ENCODE results near the gene PTPRH. TPM values are rescaled to one million over a fixed set of nuclear protein-coding genes. Genes with fewer than 3 reads are reported as not detected.
A peak's percentile ranks its signal among the peaks of the same experiment; 100 is the strongest.

Gene PTPRH
- total RNA-seq, 1 donor from 2014 or later = 4.4 TPM

GRCh38 chr19:55189403-55189835 is 19.9 kb downstream of the PTPRH start:
- peak overlapping the region; percentile 63 for H3K27ac ChIP-seq
- no peak overlapping the region for H3K4me3 ChIP-seq
- TF ChIP-seq CTCF (IDR thresholded peaks at IDR 0.05) = no peak
- peak; percentile 65 to 87 for TF ChIP-seq POLR2AphosphoS5 (IDR thresholded peaks at IDR 0.05; ENCODE audit: insufficient read depth in 1 of 2, low read depth in 1 of 2)
- intact Hi-C loops (cut with DNase I) = no loop called here
- H3K9me3 ChIP-seq = no peaks in the 10 kb centered on the region
- H3K4me1 ChIP-seq = no peaks in the 10 kb centered on the region
- H3K36me3 ChIP-seq = no peaks in the 10 kb centered on the region
- DNase-seq (ENCODE audit: extremely low spot score in 2 of 2) = peak in 1 of 2 donors; percentile 93
- H3K27me3 ChIP-seq = no peaks in the 10 kb centered on the region

GRCh38 chr19:55188625-55189024 is 20.7 kb downstream of the PTPRH start:
- peak overlapping the region; percentile 63 for H3K27ac ChIP-seq
- no peaks in the 10 kb centered on the region for H3K4me1 ChIP-seq
- no peaks in the 10 kb centered on the region for H3K9me3 ChIP-seq
- intact Hi-C loops (cut with DNase I) = no loop called here
- no peak for DNase-seq (ENCODE audit: extremely low spot score in 2 of 2)
- TF ChIP-seq CTCF (IDR thresholded peaks at IDR 0.05) (no peak), POLR2A (IDR thresholded peaks at IDR 0.05) (no peak), POLR2AphosphoS5 (IDR thresholded peaks at IDR 0.05; ENCODE audit: insufficient read depth in 1 of 2, low read depth in 1 of 2) (no peak)
- no peak overlapping the region for H3K4me3 ChIP-seq
- H3K36me3 ChIP-seq = no peaks in the 10 kb centered on the region
- no peaks in the 10 kb centered on the region for H3K27me3 ChIP-seq

- Histone ChIP-seq H3K9me3 (no peaks in the 10 kb centered on the region), H3K27me3 (no peaks in the 10 kb centered on the region), H3K4me3 (no peak overlapping the region), H3K4me1 (no peaks in the 10 kb centered on the region), H3K27ac (no peak overlapping the region), H3K36me3 (no peaks in the 10 kb centered on the region)
- intact Hi-C loops (cut with DNase I) = no loop called here
- no peak for TF ChIP-seq CTCF (IDR thresholded peaks at IDR 0.05)
- TF ChIP-seq POLR2AphosphoS5 (IDR thresholded peaks at IDR 0.05; ENCODE audit: insufficient read depth in 1 of 2, low read depth in 1 of 2) = no peak
- TF ChIP-seq POLR2A (IDR thresholded peaks at IDR 0.05) = no peak
- DNase-seq (ENCODE audit: extremely low spot score in 2 of 2) = no peak
These were observed 23.2 kb downstream of the PTPRH start for GRCh38 chr19:55186080-55186479.

- no peaks in the 10 kb centered on the region for H3K36me3 ChIP-seq
- TF ChIP-seq POLR2A (IDR thresholded peaks at IDR 0.05) (no peak), POLR2AphosphoS5 (IDR thresholded peaks at IDR 0.05; ENCODE audit: insufficient read depth in 1 of 2, low read depth in 1 of 2) (no peak), CTCF (IDR thresholded peaks at IDR 0.05) (no peak)
- H3K4me3 ChIP-seq = no peak overlapping the region
- H3K9me3 ChIP-seq = no peaks in the 10 kb centered on the region
- intact Hi-C loops (cut with DNase I) = no loop called here
- H3K4me1 ChIP-seq = peaks cover 14% of the 10 kb centered on the region
- no peak for DNase-seq (ENCODE audit: extremely low spot score in 2 of 2)
- peaks cover 17% of the 10 kb centered on the region for H3K27me3 ChIP-seq
- H3K27ac ChIP-seq = no peak overlapping the region
These were observed 27.6 kb downstream of the PTPRH start for GRCh38 chr19:55181740-55182139.

GRCh38 chr19:55179606-55180484 is 29.5 kb downstream of the PTPRH start, which contains the start of gene SYT5:
SYT5 (minus strand) TSS chr19:55180289; CDS start chr19:55179041, 1,248 bp downstream.
- no peaks in the 10 kb centered on the region for H3K9me3 ChIP-seq
- no peak for DNase-seq (ENCODE audit: extremely low spot score in 2 of 2)
- intact Hi-C loops (cut with DNase I) = no loop called here
- no peaks in the 10 kb centered on the region for H3K36me3 ChIP-seq
- peaks cover 17% of the 10 kb centered on the region for H3K27me3 ChIP-seq
- peaks cover 14% of the 10 kb centered on the region for H3K4me1 ChIP-seq
- H3K27ac ChIP-seq = no peak within 1 kb of the TSS
- H3K4me3 ChIP-seq = no peak within 1 kb of the TSS
- TF ChIP-seq POLR2AphosphoS5 (IDR thresholded peaks at IDR 0.05; ENCODE audit: insufficient read depth in 1 of 2, low read depth in 1 of 2) (no peak), POLR2A (IDR thresholded peaks at IDR 0.05) (no peak), CTCF (IDR thresholded peaks at IDR 0.05) (no peak)
